GM12878 (cell line): ENCODE results near the gene CTIF. TPM values are rescaled to one million over a fixed set of nuclear protein-coding genes. Genes with fewer than 3 reads are reported as not detected.
A peak's percentile ranks its signal among the peaks of the same experiment; 100 is the strongest.

Experiments
- ATAC-seq: fragments of 200-7000 bp; cut with Tn5 transposase; 3 replicates; pipeline ENCODE4 v1.9.1; 2020; ENCODE audit warnings: mild to moderate bottlenecking, moderate library complexity
- BruUV-seq: library from RNA; stranded (reverse); fragments of 400-500 nt; replicated peaks from 2 replicates; lab custom pipeline; 2021; lab: Mats Ljungman, UMichigan
- CTCF ChIA-PET: fragments of 300-600 bp; sonication (Branson Sonifier 250); formaldehyde crosslinking; extraction: SDS; loops from one replicate; lab custom pipeline; 2021; ENCODE audit warnings: inconsistent platforms; lab: Yijun Ruan, JAX
- POLR2A ChIA-PET: fragments of 350-600 bp; formaldehyde crosslinking; extraction: SDS; loops from one replicate; lab custom pipeline; 2021; ENCODE audit warnings: inconsistent platforms; lab: Charles Lee
- RAD21 ChIA-PET: fragments of 300-600 bp; sonication (Branson Sonifier 250); formaldehyde crosslinking; loops from one replicate; lab custom pipeline; 2023; ENCODE audit warnings: antibody characterized with exemption; ENCODE audit not compliant: unreplicated experiment; lab: Charles Lee
- SMC1A ChIA-PET: fragments of 300-600 bp; sonication (Branson Sonifier 250); formaldehyde crosslinking; loops from one replicate; lab custom pipeline; 2023; ENCODE audit not compliant: unreplicated experiment, uncharacterized antibody; lab: Charles Lee
- DNase-seq: peaks from one replicate; pipeline ENCODE4 v3.0.0-alpha.2; 2011; ENCODE audit warnings: low read depth, low spot score
- FAIRE-seq: peaks from 3 replicates; lab custom pipeline; 2011; peaks lifted over from hg19 to GRCh38; lab: Jason Lieb, UNC
- H2AFZ ChIP-seq: 2 replicates; pipeline ENCODE4 v1.6.0; 2011; ENCODE audit warnings: low read depth, low read length, control low read depth; ENCODE audit not compliant: control insufficient read depth
- H3K27ac ChIP-seq: 2 replicates; pipeline ENCODE4 v1.5.1; 2011; ENCODE audit warnings: control low read depth; ENCODE audit not compliant: control insufficient read depth, insufficient read depth
- H3K27me3 ChIP-seq, 2 experiments: replicated peaks in 1 of 2; 2 replicates each; pipeline versions ENCODE4 v1.6.0 to v1.6.1; 2011; ENCODE audit warnings: low read length in 1 of 2; ENCODE audit not compliant: control insufficient read depth in 2 of 2, insufficient read depth in 2 of 2
- H3K36me3 ChIP-seq, 2 experiments: 2 replicates each; pipeline ENCODE4 v1.5.1; 2011; ENCODE audit warnings: low read length in 1 of 2; ENCODE audit not compliant: control insufficient read depth in 2 of 2, insufficient read depth in 2 of 2
- H3K4me1 ChIP-seq: 2 replicates; pipeline ENCODE4 v1.6.1; 2011; ENCODE audit warnings: mild to moderate bottlenecking, low read length, moderate library complexity, mixed read lengths; ENCODE audit not compliant: control insufficient read depth, insufficient read depth
- H3K4me2 ChIP-seq: 2 replicates; pipeline ENCODE4 v1.6.0; 2011; ENCODE audit warnings: control low read depth; ENCODE audit not compliant: control insufficient read depth, insufficient read depth
- H3K4me3 ChIP-seq: fragments of 200-600 bp; sonication (generic); 2 replicates; pipeline ENCODE4 v1.5.1; 2016
- H3K79me2 ChIP-seq: 2 replicates; pipeline ENCODE4 v1.6.0; 2011; ENCODE audit warnings: low read length; ENCODE audit not compliant: control insufficient read depth, insufficient read depth
- H3K9ac ChIP-seq: 2 replicates; pipeline ENCODE4 v1.8.0; 2011; ENCODE audit warnings: low read length, control low read depth, mixed read lengths; ENCODE audit not compliant: control insufficient read depth, insufficient read depth
- H3K9me3 ChIP-seq: replicated peaks from 3 replicates; pipeline ENCODE4 v1.5.1; 2011; ENCODE audit warnings: mild to moderate bottlenecking, low read length; ENCODE audit not compliant: control insufficient read depth, insufficient read depth
- H4K20me1 ChIP-seq: 2 replicates; pipeline ENCODE4 v1.6.0; 2011; ENCODE audit not compliant: control insufficient read depth, insufficient read depth
- CBX5 ChIP-seq: sonication (generic); IDR thresholded peaks from 2 replicates; pipeline ENCODE4 v1.6.1; 2016; ENCODE audit warnings: low read depth, moderate library complexity, mild to moderate bottlenecking, inconsistent platforms
- CTCF ChIP-seq, 3 experiments: IDR thresholded peaks in 2 of 3; conservative IDR thresholded peaks in 1 of 3; 2 replicates each; pipeline ENCODE4 v1.5.1; 2011; ENCODE audit warnings: low read depth in 3 of 3, low read length in 3 of 3, mild to moderate bottlenecking in 3 of 3, control low read depth in 2 of 3, moderate library complexity in 2 of 3, inconsistent platforms in 1 of 3, mixed read lengths in 1 of 3; ENCODE audit not compliant: control insufficient read depth in 2 of 3, insufficient read depth in 1 of 3; ENCODE audit errors: extremely low read depth in 1 of 3
- EP300 ChIP-seq, 2 experiments: fragments of 150-350 bp in 1 of 2; IDR thresholded peaks; 2 replicates each; pipeline ENCODE4 v1.6.1; 2011 to 2012; ENCODE audit warnings: low read depth in 2 of 2, low read length in 2 of 2, borderline replicate concordance in 1 of 2, improper control_type of control experiment in 1 of 2, inconsistent platforms in 1 of 2; ENCODE audit not compliant: control insufficient read depth in 1 of 2
- MAX ChIP-seq: IDR thresholded peaks from 2 replicates; pipeline ENCODE4 v1.6.1; 2012; ENCODE audit warnings: low read depth, low read length, improper control_type of control experiment
- MTA3 ChIP-seq: IDR thresholded peaks from 2 replicates; pipeline ENCODE4 v1.6.1; 2012; ENCODE audit warnings: low read length, inconsistent platforms, borderline replicate concordance
- NFXL1 ChIP-seq: fragments of 450-650 bp; IDR thresholded peaks from 2 replicates; pipeline ENCODE4 v1.6.1; 2017; ENCODE audit warnings: antibody characterized with exemption, mild to moderate bottlenecking, borderline replicate concordance
- PAX8 ChIP-seq: fragments of 450-650 bp; IDR thresholded peaks from 2 replicates; pipeline ENCODE4 v1.6.1; 2017; ENCODE audit warnings: mild to moderate bottlenecking, moderate library complexity
- POU2F2 ChIP-seq: IDR thresholded peaks from 3 replicates; pipeline ENCODE4 v1.6.1; 2011; ENCODE audit warnings: low read depth, mild to moderate bottlenecking, low read length, borderline replicate concordance
- RELA ChIP-seq: fragments of 450-650 bp; IDR thresholded peaks from 2 replicates; pipeline ENCODE4 v1.8.0; 2014; ENCODE audit warnings: borderline replicate concordance; ENCODE audit not compliant: partially characterized antibody
- SKIL ChIP-seq: fragments of 450-650 bp; IDR thresholded peaks from 2 replicates; pipeline ENCODE4 v1.6.1; 2017; ENCODE audit warnings: mild to moderate bottlenecking, low read depth, inconsistent platforms; ENCODE audit not compliant: poor library complexity, severe bottlenecking
- SP1 ChIP-seq: IDR thresholded peaks from one replicate; pipeline ENCODE4 v1.6.1; 2011; ENCODE audit warnings: low read depth, low read length
- TBL1XR1 ChIP-seq: IDR thresholded peaks from 2 replicates; pipeline ENCODE4 v1.6.1; 2012; ENCODE audit warnings: low read depth, low read length, improper control_type of control experiment
- TCF7 ChIP-seq: IDR thresholded peaks from 2 replicates; pipeline ENCODE4 v1.6.1; 2014; ENCODE audit warnings: antibody characterized with exemption, borderline replicate concordance
- ZBTB11 ChIP-seq: fragments of 450-650 bp; formaldehyde crosslinking; IDR thresholded peaks from 2 replicates; pipeline ENCODE4 v1.5.0; 2022; ENCODE audit warnings: mild to moderate bottlenecking, missing genetic modification characterization
- WGBS: methylation state at CpG from one replicate; pipeline ENCODE4 v1.1.6; 2016; ENCODE audit warnings: low lambda C conversion rate; ENCODE audit not compliant: insufficient replicate concordance, insufficient coverage; ENCODE audit errors: missing lambda C conversion rate; 5-methylcytosine and 5-hydroxymethylcytosine counted together
- in situ Hi-C: fragments of 300-500 bp; cut with MboI; formaldehyde crosslinking; loops from 9 replicates; pipeline ENCODE4 v1.14.3; 2018; ENCODE audit warnings: mixed read lengths
- intact Hi-C: fragments of 100-400 bp; cut with micrococcal nuclease; formaldehyde crosslinking; loops from one replicate; pipeline ENCODE4 v1.14.2; 2022; ENCODE audit not compliant: unreplicated experiment
- polyA plus RNA-seq, 11 experiments: library from polyadenylated mRNA; depleted of rRNA in 4 of 11; unstranded in 6 of 11; stranded (reverse) in 5 of 11; fragments of >200 nt; fragmentation: Nextera tagmentation in 4 of 11; fragmentation: Illumina TruSeq in 1 of 11; extraction: Ambion mirVana in 4 of 11; extraction: Trizol in 1 of 11; gene quantifications; 1 replicate in 1 of 11; 2 replicates in 10 of 11; pipeline versions ENCODE4 v1.2.1 to v1.2.3, GENCODE V29; 2011 to 2016; ENCODE audit warnings: inconsistent platforms in 2 of 11, missing spikeins in 2 of 11, low read depth in 1 of 11
- total RNA-seq, 4 experiments: library from RNA; depleted of rRNA in 3 of 4; stranded (reverse); fragments of >200 nt in 3 of 4; fragmentation: Illumina TruSeq in 1 of 4; extraction: Trizol in 1 of 4; gene quantifications; 2 replicates each; pipeline versions ENCODE4 v1.2.1 to v1.2.3, GENCODE V29; 2013 to 2021

Gene CTIF
- total and polyA plus RNA-seq, 10 of the 15 experiments (the other 5 are each of a cell fraction or from before 2014, with no cell fraction given): 0.06 to 11.6 (median 2.5) TPM

- SMC1A ChIA-PET: interaction anchor here (0.6 to 1.7 kb wide), 8 partner anchors 96 to 1183 kb away, joined by 3 to 5 read pairs (median 4); no protein-coding TSS in a partner anchor
- POLR2A ChIA-PET: no interaction called here
- TF ChIP-seq MTA3: no peak
- peak; percentile 91 to 99 (median 97); a peak in 5 of 6 replicates for TF ChIP-seq CTCF (IDR thresholded peaks at IDR 0.05 in 2 of 3, conservative IDR thresholded peaks at IDR 0.05 in 1 of 3; ENCODE audit: control insufficient read depth in 2 of 3, extremely low read depth in 1 of 3, insufficient read depth in 1 of 3, low read depth in 3 of 3, low read length in 3 of 3)
- TF ChIP-seq SP1: peak; percentile 19
- TF ChIP-seq EP300 (IDR thresholded peaks at IDR 0.05; ENCODE audit: borderline replicate concordance in 1 of 2, control insufficient read depth in 1 of 2, low read depth in 2 of 2, low read length in 2 of 2): 0 out of 4 replicates have a peak, but pooled peaks of 1 of the 2 experiments have one; percentile 30
- no peak for TF ChIP-seq TBL1XR1
- no peak for TF ChIP-seq SKIL
- no peak for TF ChIP-seq TCF7
- TF ChIP-seq PAX8: no peak
- TF ChIP-seq MAX: no peak
- TF ChIP-seq NFXL1: no peak
- TF ChIP-seq POU2F2: 0 out of 3 replicates have a peak, but pooled peaks have one; percentile 40
- TF ChIP-seq ZBTB11 (CRISPR knock-in tag): no peak
- TF ChIP-seq RELA: peak; percentile 90
- TF ChIP-seq CBX5: no peak
These were observed 136.5 kb downstream of the CTIF start for GRCh38 chr18:48675352-48675761.

More at GRCh38 chr18:48675352-48675761, 136.5 kb downstream of the CTIF start:
- Histone ChIP-seq H3K4me3 (no peak overlapping the region), H3K36me3 (no peaks in the 10 kb centered on the region), H3K4me1 (peaks cover 8% of the 10 kb centered on the region), H3K27ac (no peak overlapping the region), H3K9ac (no peak overlapping the region), H3K79me2 (no peaks in the 10 kb centered on the region), H3K9me3 (no peaks in the 10 kb centered on the region; the same call in 2 of the 3 replicates), H3K27me3 (no peaks in the 10 kb centered on the region), H2AFZ (peak overlapping the region; percentile 81), H4K20me1 (no peaks in the 10 kb centered on the region), H3K4me2 (peak overlapping the region; percentile 21; the same call in 1 of the 2 replicates)
- intact Hi-C loops: loop anchor here (1.0 to 10.0 kb wide), 7 partner anchors 102 to 1182 kb away; no protein-coding TSS in a partner anchor
- CTCF ChIA-PET: interaction anchor here (0.8 to 6.6 kb wide), 19 partner anchors 12 to 1185 kb away, joined by 3 to 99 read pairs (median 6); no protein-coding TSS in a partner anchor
- in situ Hi-C loops: loop anchor here (5.0 to 25.0 kb wide), 3 partner anchors 502 to 1182 kb away; no protein-coding TSS in a partner anchor
- peak; percentile 51 for DNase-seq
- peak; percentile 98 for ATAC-seq
- BruUV-seq: no TSS peak
- FAIRE-seq: peak; percentile 84
- RAD21 ChIA-PET: interaction anchor here (0.7 to 2.1 kb wide), 8 partner anchors 102 to 772 kb away, joined by 3 to 11 read pairs (median 4); no protein-coding TSS in a partner anchor
- WGBS: 0% methylated on average over 10 of the region's 10 CpGs
